ENCODE results near the gene MROH7.

MROH7 gene

GRCh38 chr1:54724771-54725170 is 83.2 kb downstream of the MROH7 start:
- DNase-seq: no peak
- no peak for TF ChIP-seq GATA1 (IDR thresholded peaks at IDR 0.05; ENCODE audit: low read depth, low read length)
- TF ChIP-seq POLR2A (IDR thresholded peaks at IDR 0.05; ENCODE audit: low read length): no peak

GRCh38 chr1:54728027-54728426 is 86.4 kb downstream of the MROH7 start:
- TF ChIP-seq POLR2A (IDR thresholded peaks at IDR 0.05; ENCODE audit: low read length): no peak
- no peak for TF ChIP-seq GATA1 (IDR thresholded peaks at IDR 0.05; ENCODE audit: low read depth, low read length)

GRCh38 chr1:54736685-54737084 is 95.1 kb downstream of the MROH7 start:
- no peak for DNase-seq
- TF ChIP-seq GATA1 (IDR thresholded peaks at IDR 0.05; ENCODE audit: low read depth, low read length) (no peak), POLR2A (IDR thresholded peaks at IDR 0.05; ENCODE audit: low read length) (no peak)

More at GRCh38 chr1:54728027-54728426, 86.4 kb downstream of the MROH7 start:
- no peak for DNase-seq

GRCh38 chr1:54738244-54738643 is 96.7 kb downstream of the MROH7 start:
- TF ChIP-seq GATA1 (IDR thresholded peaks at IDR 0.05; ENCODE audit: low read depth, low read length) (no peak), POLR2A (IDR thresholded peaks at IDR 0.05; ENCODE audit: low read length) (no peak)
- DNase-seq: no peak

- no peak for DNase-seq
- TF ChIP-seq POLR2A (IDR thresholded peaks at IDR 0.05; ENCODE audit: low read length): no peak
- TF ChIP-seq GATA1 (IDR thresholded peaks at IDR 0.05; ENCODE audit: low read depth, low read length): no peak
These were observed 99.9 kb downstream of the MROH7 start for GRCh38 chr1:54741531-54741930.

- TF ChIP-seq POLR2A (IDR thresholded peaks at IDR 0.05; ENCODE audit: low read length): no peak
- no peak for TF ChIP-seq GATA1 (IDR thresholded peaks at IDR 0.05; ENCODE audit: low read depth, low read length)
- DNase-seq: no peak
These were observed 100.7 kb downstream of the MROH7 start for GRCh38 chr1:54742282-54742681.

- no peak for TF ChIP-seq POLR2A (IDR thresholded peaks at IDR 0.05; ENCODE audit: low read length)
- no peak for TF ChIP-seq GATA1 (IDR thresholded peaks at IDR 0.05; ENCODE audit: low read depth, low read length)
These were observed 102.0 kb downstream of the MROH7 start for GRCh38 chr1:54743416-54744226.

GRCh38 chr1:54744696-54745095 is 103.1 kb downstream of the MROH7 start:
- TF ChIP-seq POLR2A (IDR thresholded peaks at IDR 0.05; ENCODE audit: low read length) (no peak), GATA1 (IDR thresholded peaks at IDR 0.05; ENCODE audit: low read depth, low read length) (no peak)

More at GRCh38 chr1:54743416-54744226, 102.0 kb downstream of the MROH7 start:
- DNase-seq: no peak

GRCh38 chr1:54745274-54745673 is 103.7 kb downstream of the MROH7 start:
- no peak for DNase-seq
- no peak for TF ChIP-seq POLR2A (IDR thresholded peaks at IDR 0.05; ENCODE audit: low read length)

More at GRCh38 chr1:54744696-54745095, 103.1 kb downstream of the MROH7 start:
- DNase-seq: no peak

- DNase-seq: no peak
- TF ChIP-seq GATA1 (IDR thresholded peaks at IDR 0.05; ENCODE audit: low read depth, low read length) (no peak), POLR2A (IDR thresholded peaks at IDR 0.05; ENCODE audit: low read length) (no peak)
These were observed 104.3 kb downstream of the MROH7 start for GRCh38 chr1:54745864-54746263.

- DNase-seq: no peak
- TF ChIP-seq POLR2A (IDR thresholded peaks at IDR 0.05; ENCODE audit: low read length): no peak
These were observed 106.7 kb downstream of the MROH7 start for GRCh38 chr1:54748094-54748835.

- DNase-seq: no peak
- no peak for TF ChIP-seq POLR2A (IDR thresholded peaks at IDR 0.05; ENCODE audit: low read length)
- no peak for TF ChIP-seq GATA1 (IDR thresholded peaks at IDR 0.05; ENCODE audit: low read depth, low read length)
These were observed 109.0 kb downstream of the MROH7 start for GRCh38 chr1:54750596-54750995.

- DNase-seq: no peak
- no peak for TF ChIP-seq GATA1 (IDR thresholded peaks at IDR 0.05; ENCODE audit: low read depth, low read length)
- no peak for TF ChIP-seq POLR2A (IDR thresholded peaks at IDR 0.05; ENCODE audit: low read length)
These were observed 109.8 kb downstream of the MROH7 start for GRCh38 chr1:54751426-54751825.

GRCh38 chr1:54754045-54754444 is 112.5 kb downstream of the MROH7 start:
- TF ChIP-seq POLR2A (IDR thresholded peaks at IDR 0.05; ENCODE audit: low read length) (no peak), GATA1 (IDR thresholded peaks at IDR 0.05; ENCODE audit: low read depth, low read length) (no peak)
- no peak for DNase-seq
